Glutamatergic neuron (in vitro differentiated cells): ENCODE results near the gene CCL15. TPM values are rescaled to one million over a fixed set of nuclear protein-coding genes. Genes with fewer than 3 reads are reported as not detected.

ENCODE experiments used
- DNase-seq: peaks from one replicate; pipeline ENCODE4 v3.0.0; 2022
- H3K27ac Mint-ChIP-seq: one replicate; pipeline ENCODE4 v1.8.0; 2020; ENCODE audit warnings: mild to moderate bottlenecking, mixed read lengths, inconsistent platforms; ENCODE audit not compliant: unreplicated experiment
- H3K27me3 Mint-ChIP-seq: one replicate; pipeline ENCODE4 v1.8.0; 2020; ENCODE audit warnings: mild to moderate bottlenecking, moderate library complexity, mixed read lengths, inconsistent platforms; ENCODE audit not compliant: unreplicated experiment
- H3K36me3 Mint-ChIP-seq: one replicate; pipeline ENCODE4 v1.8.0; 2020; ENCODE audit warnings: mild to moderate bottlenecking, mixed read lengths, inconsistent platforms; ENCODE audit not compliant: unreplicated experiment
- H3K4me1 Mint-ChIP-seq: one replicate; pipeline ENCODE4 v1.8.0; 2020; ENCODE audit warnings: mild to moderate bottlenecking, low read depth, mixed read lengths, inconsistent platforms; ENCODE audit not compliant: unreplicated experiment
- H3K4me3 Mint-ChIP-seq: one replicate; pipeline ENCODE4 v1.8.0; 2020; ENCODE audit warnings: mild to moderate bottlenecking, mixed read lengths, inconsistent platforms; ENCODE audit not compliant: unreplicated experiment
- H3K9me3 Mint-ChIP-seq: one replicate; pipeline ENCODE4 v1.8.0; 2020; ENCODE audit warnings: mild to moderate bottlenecking, moderate library complexity, mixed read lengths, inconsistent platforms; ENCODE audit not compliant: unreplicated experiment
- total RNA-seq: library from RNA; stranded (reverse); fragmentation: NEBNext Ultra II Directional; extraction: Animal tissue kit (Norgen Biotek cat#: 25700); gene quantifications from one replicate; pipeline ENCODE4 v1.2.1, GENCODE V29; 2021; ENCODE audit not compliant: unreplicated experiment
- TF ChIP-seq, protein P1 (sequence below): fragments of 200-600 bp; sonication (generic); IDR thresholded peaks from one replicate; pipeline ENCODE4 v1.5.0; 2021; ENCODE audit not compliant: partially characterized antibody, unreplicated experiment

CCL15 gene
- total RNA-seq, 1 donor from 2014 or later: not detected

DNA sequence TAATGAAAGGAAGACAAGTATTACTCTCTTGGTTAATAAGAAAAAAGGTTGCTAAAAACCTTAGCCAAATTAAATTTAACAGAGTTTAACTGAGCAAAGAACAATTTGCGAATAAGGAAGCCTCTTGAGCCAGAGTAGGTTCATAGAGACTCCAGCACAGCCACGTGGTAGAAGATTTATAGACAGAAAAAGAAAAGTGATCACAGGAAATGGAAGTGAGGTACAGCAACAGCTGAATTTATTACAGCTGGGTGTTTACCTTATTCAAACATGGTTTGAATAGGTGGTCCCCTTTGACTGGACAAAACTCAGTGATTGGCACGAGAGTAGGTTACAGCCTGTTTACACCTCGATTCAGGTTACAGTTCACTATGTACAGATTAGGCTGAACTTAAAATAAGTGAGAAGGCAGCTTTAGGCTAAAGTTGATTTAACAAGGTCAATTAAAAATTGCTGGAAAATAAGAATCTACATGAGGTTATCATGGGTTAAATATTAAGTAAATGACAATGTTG lies 3.3 kb upstream of the CCL15 start:
- Mint-ChIP-seq H3K36me3 (peaks cover 6% of the 10 kb centered on the region), H3K27me3 (no peaks in the 10 kb centered on the region), H3K4me1 (no peaks in the 10 kb centered on the region), H3K9me3 (no peaks in the 10 kb centered on the region), H3K27ac (no peak overlapping the region), H3K4me3 (no peak overlapping the region)
- DNase-seq: no peak
- TF ChIP-seq, protein P1, sequence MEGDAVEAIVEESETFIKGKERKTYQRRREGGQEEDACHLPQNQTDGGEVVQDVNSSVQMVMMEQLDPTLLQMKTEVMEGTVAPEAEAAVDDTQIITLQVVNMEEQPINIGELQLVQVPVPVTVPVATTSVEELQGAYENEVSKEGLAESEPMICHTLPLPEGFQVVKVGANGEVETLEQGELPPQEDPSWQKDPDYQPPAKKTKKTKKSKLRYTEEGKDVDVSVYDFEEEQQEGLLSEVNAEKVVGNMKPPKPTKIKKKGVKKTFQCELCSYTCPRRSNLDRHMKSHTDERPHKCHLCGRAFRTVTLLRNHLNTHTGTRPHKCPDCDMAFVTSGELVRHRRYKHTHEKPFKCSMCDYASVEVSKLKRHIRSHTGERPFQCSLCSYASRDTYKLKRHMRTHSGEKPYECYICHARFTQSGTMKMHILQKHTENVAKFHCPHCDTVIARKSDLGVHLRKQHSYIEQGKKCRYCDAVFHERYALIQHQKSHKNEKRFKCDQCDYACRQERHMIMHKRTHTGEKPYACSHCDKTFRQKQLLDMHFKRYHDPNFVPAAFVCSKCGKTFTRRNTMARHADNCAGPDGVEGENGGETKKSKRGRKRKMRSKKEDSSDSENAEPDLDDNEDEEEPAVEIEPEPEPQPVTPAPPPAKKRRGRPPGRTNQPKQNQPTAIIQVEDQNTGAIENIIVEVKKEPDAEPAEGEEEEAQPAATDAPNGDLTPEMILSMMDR: no peak

DNA sequence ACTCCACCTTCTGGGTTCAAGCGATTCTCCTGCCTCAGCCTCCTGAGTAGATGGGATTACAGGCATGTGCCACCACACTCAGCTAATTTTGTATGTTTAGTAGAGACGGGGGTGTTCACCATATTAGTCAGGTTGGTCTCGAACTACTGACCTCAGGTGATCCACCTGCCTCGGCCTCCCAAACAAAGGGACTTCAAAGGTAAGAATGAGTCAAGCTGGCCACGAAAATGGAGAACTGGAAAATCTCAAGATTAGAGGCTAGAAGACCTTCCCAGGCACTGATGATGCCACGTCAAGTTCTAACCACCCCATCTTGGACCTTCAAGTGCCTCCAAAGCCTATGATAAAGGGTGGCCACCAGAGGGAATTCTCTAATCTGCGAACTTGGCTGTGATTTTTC lies 1.3 kb upstream of the CCL15 start:
- Mint-ChIP-seq H3K27me3 (no peaks in the 10 kb centered on the region), H3K4me1 (no peaks in the 10 kb centered on the region), H3K27ac (no peak overlapping the region), H3K4me3 (no peak overlapping the region), H3K36me3 (no peaks in the 10 kb centered on the region), H3K9me3 (no peaks in the 10 kb centered on the region)
- DNase-seq: no peak
- TF ChIP-seq, protein P1: no peak

DNA sequence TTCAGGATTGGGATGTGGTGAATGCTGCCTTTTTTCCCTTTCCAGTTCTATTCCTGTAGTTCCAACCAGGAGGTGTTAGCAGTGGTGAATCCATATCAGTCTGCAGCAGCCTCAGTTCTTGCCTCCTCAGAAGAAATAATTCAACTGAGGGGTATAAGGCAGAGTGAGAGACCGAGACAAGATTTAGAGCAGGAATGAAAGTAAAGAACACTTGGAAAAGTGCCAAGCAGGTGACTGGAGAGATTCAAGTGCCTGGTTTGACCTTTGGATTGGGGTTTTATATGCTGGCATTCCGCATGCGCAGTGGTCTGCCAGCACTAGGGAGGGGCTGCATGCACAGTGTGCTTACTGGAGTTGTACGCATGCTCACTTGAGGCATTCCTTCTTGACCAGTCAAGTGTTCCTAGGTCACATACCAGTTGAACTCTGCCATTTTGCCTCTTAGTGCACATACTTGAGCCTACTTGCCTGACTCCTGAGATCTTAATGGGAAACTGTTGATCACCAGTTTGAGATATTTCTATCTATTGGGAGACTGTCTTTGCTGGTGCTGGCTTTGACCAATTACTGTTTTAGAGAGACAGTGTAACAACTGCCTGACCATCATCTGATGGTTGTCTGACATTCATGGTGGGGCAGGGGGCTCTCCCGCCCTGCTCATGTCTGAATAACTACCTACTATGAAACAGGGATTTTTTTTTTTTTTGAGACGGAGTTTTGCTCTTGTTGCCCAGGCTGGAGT lies 680 bp upstream of the CCL15 start:
- H3K27ac Mint-ChIP-seq: no peak overlapping the region
- no peak overlapping the region for H3K4me3 Mint-ChIP-seq

DNA sequence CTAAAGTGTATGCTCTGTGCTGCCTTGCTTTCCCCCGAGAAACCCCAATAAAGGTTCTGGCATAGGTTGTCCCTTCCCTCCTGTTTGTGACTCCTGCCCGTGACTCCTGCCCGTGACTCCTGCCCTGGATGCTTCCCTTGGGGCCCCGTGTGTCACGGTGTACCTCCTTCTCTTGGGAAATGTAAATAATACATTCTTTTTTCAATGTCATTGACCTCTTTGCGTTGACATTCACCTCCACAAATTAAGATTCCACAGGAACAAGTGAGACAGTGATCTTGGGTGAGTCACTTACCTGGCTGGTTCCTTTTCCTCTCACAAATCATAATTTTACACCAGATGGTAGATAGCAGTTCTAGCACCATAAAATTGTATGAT lies 632 bp downstream of the CCL15 start:
- H3K4me3 Mint-ChIP-seq: no peak overlapping the region
- no peaks in the 10 kb centered on the region for H3K4me1 Mint-ChIP-seq
- no peak for DNase-seq
- no peaks in the 10 kb centered on the region for H3K27me3 Mint-ChIP-seq
- H3K9me3 Mint-ChIP-seq: no peaks in the 10 kb centered on the region
- TF ChIP-seq, protein P1: no peak
- H3K27ac Mint-ChIP-seq: no peak overlapping the region
- H3K36me3 Mint-ChIP-seq: no peaks in the 10 kb centered on the region

More for the DNA sequence above, 680 bp upstream of the CCL15 start:
- no peaks in the 10 kb centered on the region for H3K4me1 Mint-ChIP-seq
- H3K27me3 Mint-ChIP-seq: no peaks in the 10 kb centered on the region
- no peak for DNase-seq
- TF ChIP-seq, protein P1: no peak
- H3K36me3 Mint-ChIP-seq: no peaks in the 10 kb centered on the region
- H3K9me3 Mint-ChIP-seq: no peaks in the 10 kb centered on the region

DNA sequence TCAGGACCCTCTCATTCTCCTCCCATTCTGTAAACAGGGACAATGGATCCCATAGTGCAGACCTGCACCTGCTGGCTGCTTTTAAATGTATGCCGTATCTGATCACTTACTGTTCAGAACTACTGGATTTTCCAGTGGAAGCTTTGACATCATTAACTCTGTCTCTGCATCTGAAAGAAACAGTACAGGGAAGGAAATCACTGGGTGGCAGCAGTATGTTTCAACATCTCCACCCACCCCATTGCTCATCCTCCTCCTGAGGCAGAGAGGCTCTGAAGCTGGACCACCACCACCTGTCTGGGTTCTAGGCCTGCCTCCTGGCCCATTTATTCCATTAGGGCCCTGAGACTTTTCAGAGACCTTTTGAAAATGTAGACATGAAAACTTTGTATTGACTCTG lies 2.6 kb downstream of the CCL15 start:
- no peak for DNase-seq
- Mint-ChIP-seq H3K36me3 (no peaks in the 10 kb centered on the region), H3K27me3 (no peaks in the 10 kb centered on the region), H3K4me1 (no peaks in the 10 kb centered on the region), H3K27ac (no peak overlapping the region), H3K9me3 (no peaks in the 10 kb centered on the region), H3K4me3 (no peak overlapping the region)
- TF ChIP-seq, protein P1: no peak
